GM21447 (cell line): ENCODE results near the gene LDHAL6A.
A peak's percentile ranks its signal among the peaks of the same experiment; 100 is the strongest.

ENCODE experiments used
- ATAC-seq: cut with Tn5 transposase; IDR thresholded peaks from one replicate; pipeline ENCODE4 v1.9.1; 2021; ENCODE audit not compliant: unreplicated experiment

Gene LDHAL6A

GRCh38 chr11:18490319-18490718 is 34.7 kb downstream of the LDHAL6A start:
- no peak for ATAC-seq

GRCh38 chr11:18490736-18491485 is 35.3 kb downstream of the LDHAL6A start:
- ATAC-seq: no peak

GRCh38 chr11:18491924-18492323 is 36.3 kb downstream of the LDHAL6A start:
- ATAC-seq: no peak

- ATAC-seq: no peak
These were observed 37.2 kb downstream of the LDHAL6A start for GRCh38 chr11:18492888-18493287.

- ATAC-seq: no peak
These were observed 37.7 kb downstream of the LDHAL6A start for GRCh38 chr11:18493310-18493709.

GRCh38 chr11:18495271-18495670 is 39.6 kb downstream of the LDHAL6A start:
- ATAC-seq: no peak

GRCh38 chr11:18495703-18496102 is 40.0 kb downstream of the LDHAL6A start:
- no peak for ATAC-seq

GRCh38 chr11:18498039-18498438 is 42.4 kb downstream of the LDHAL6A start:
- ATAC-seq: no peak

GRCh38 chr11:18501629-18502028 is 46.0 kb downstream of the LDHAL6A start:
- ATAC-seq: no peak

GRCh38 chr11:18502352-18502751 is 46.7 kb downstream of the LDHAL6A start:
- ATAC-seq: no peak

- ATAC-seq: no peak
These were observed 65.5 kb downstream of the LDHAL6A start for GRCh38 chr11:18521122-18521521.

GRCh38 chr11:18522388-18522787 is 66.7 kb downstream of the LDHAL6A start:
- no peak for ATAC-seq

- no peak for ATAC-seq
These were observed 67.4 kb downstream of the LDHAL6A start for GRCh38 chr11:18523084-18523483.

GRCh38 chr11:18524248-18524647 is 68.6 kb downstream of the LDHAL6A start:
- no peak for ATAC-seq

- no peak for ATAC-seq
These were observed 70.5 kb downstream of the LDHAL6A start for GRCh38 chr11:18526130-18526520.

- peak; percentile 97 for ATAC-seq
These were observed 71.1 kb downstream of the LDHAL6A start, which contains the start of gene TSG101 for GRCh38 chr11:18526521-18527296. Gene TSG101, minus strand, starts transcription at chr11:18526942. Its CDS starts 126 bp downstream, at chr11:18526816.

GRCh38 chr11:18527512-18527911 is 71.9 kb downstream of the LDHAL6A start:
- no peak for ATAC-seq
